22Rv1 (cell line): ENCODE data around the gene RAPGEF4.

Source experiments
- H3K27ac ChIP-seq: fragments of 450-650 bp; 2 replicates; pipeline ENCODE4 v1.5.1; 2017
- ZFX ChIP-seq: fragments of 450-650 bp; IDR thresholded peaks from 2 replicates; pipeline ENCODE4 v1.6.1; 2017; ENCODE audit warnings: antibody characterized with exemption, borderline replicate concordance
- TF ChIP-seq, protein P1 (sequence below): fragments of 450-650 bp; IDR thresholded peaks from 2 replicates; pipeline ENCODE4 v1.5.1; 2017; ENCODE audit warnings: mild to moderate bottlenecking

The RAPGEF4 gene

DNA sequence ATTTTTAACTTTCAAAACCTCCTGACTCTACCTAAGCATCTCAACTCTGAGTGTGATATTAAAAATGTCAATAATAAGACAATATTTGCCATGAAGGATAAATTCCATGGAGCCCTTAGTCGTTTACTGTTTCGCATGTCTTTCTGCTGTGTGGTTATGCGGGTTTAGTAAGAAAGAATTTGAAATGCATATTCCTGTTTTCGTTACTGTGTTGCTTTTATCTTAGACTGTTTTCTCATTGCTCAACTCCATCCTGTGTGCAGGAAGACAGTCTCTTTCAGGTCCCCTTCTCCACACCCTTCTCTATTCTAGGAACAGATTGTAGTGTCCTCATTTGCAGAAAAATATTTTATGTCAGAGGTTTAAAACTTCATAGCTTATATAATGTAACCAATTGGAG is 257.5 kb downstream of the RAPGEF4 start:
- TF ChIP-seq, protein P1, sequence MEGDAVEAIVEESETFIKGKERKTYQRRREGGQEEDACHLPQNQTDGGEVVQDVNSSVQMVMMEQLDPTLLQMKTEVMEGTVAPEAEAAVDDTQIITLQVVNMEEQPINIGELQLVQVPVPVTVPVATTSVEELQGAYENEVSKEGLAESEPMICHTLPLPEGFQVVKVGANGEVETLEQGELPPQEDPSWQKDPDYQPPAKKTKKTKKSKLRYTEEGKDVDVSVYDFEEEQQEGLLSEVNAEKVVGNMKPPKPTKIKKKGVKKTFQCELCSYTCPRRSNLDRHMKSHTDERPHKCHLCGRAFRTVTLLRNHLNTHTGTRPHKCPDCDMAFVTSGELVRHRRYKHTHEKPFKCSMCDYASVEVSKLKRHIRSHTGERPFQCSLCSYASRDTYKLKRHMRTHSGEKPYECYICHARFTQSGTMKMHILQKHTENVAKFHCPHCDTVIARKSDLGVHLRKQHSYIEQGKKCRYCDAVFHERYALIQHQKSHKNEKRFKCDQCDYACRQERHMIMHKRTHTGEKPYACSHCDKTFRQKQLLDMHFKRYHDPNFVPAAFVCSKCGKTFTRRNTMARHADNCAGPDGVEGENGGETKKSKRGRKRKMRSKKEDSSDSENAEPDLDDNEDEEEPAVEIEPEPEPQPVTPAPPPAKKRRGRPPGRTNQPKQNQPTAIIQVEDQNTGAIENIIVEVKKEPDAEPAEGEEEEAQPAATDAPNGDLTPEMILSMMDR: no peak
- TF ChIP-seq ZFX: no peak
- H3K27ac ChIP-seq: no peak overlapping the region

DNA sequence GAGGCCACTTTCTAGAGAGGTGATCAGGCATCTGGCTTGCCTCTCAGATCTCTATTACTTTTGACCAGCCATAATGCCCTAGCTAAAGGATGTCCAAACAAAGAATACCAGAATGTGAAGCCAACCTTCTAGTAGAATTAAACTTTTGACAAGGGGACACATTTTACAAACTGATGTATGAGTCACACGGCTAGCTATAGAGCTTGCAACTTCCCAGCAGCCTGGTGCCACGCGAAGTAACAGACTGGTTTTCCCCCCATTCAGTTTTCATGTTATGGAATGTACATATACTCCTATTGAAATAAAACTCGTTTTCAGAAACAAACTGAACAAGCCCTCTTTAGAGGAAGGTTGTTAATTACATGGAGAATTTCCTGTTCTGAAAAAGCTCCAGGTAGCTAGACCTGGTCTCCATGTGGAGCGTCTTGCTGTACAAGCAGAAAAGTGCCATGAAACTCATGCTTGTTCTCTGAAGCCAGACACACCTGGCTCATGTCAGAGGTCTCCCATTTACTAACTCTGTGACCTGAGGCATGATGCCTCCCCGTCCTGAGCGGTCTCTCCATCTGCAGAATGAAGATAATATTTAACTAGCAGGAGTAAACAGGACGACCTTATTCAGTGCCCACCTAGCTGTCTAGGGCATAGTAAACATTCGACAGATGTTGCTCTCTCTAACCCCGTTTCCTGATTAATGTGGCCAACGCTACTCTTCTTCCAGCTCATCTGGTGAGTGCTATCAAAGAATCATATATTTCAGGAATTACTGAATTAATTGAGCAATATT is 258.5 kb downstream of the RAPGEF4 start:
- no peak overlapping the region for H3K27ac ChIP-seq
- TF ChIP-seq ZFX: no peak
- TF ChIP-seq, protein P1: no peak

DNA sequence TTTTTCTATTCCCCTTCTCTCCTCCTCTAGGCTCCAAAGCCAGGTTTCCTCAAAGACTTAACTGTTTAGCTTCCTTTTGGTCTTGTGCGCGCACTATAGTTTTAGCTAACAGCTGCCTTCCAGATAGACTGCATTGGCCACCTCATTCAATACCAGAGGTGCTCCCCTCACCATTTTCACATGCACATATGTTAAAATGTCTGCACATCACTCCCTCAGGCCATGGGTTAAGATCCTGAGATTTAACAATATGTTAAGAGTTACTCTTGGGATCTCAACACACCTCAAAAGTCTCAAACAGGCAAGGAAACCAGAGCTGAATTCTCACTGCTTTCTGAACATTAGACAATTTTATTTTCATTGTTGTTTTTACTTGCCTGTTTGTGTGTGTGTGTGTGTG is 259.2 kb downstream of the RAPGEF4 start:
- TF ChIP-seq ZFX: no peak
- TF ChIP-seq, protein P1: no peak
- no peak overlapping the region for H3K27ac ChIP-seq

DNA sequence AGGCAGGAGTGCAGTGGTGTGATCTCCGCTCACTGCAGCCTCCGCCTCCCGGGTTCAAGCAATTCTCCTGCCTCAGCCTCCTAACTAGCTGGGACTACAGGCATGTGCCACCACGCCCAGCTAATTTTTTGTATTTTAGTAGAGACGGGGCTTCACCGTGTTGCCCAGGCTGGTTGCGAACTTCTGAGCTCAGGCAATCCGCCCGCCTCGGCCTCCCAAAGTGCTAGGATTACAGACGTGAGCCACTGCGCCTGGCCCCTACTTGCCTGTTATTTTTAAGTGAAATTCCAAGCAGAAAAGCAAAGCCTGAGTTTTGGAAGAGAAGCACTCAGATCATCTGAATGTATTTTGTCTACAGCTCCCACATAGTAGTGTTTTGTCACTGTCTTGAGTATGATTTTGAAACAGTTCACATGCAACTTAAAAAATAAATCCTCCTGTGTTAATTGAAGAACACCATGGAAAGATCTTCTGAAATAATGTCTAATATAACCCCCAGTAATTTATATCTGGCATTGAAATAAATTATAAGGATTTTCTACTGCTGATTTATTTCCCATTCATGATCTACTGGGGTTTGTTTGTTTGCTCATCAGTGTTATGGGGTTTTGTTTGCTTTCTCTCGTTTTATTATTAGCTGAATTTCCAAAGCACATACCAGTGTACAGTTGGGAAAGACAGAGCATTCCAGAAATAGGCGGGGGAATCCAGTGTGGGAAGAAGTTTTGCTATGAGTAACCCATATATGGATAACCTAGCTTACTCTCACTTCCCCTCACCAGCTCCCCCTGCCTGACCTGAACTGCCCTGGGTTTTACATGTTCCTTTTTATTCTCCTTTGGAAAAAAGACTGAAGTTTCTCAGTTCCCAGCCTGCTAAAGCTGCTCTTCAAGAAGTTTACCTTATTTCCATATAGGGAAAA is 259.9 kb downstream of the RAPGEF4 start:
- no peak overlapping the region for H3K27ac ChIP-seq
- TF ChIP-seq, protein P1: no peak
- no peak for TF ChIP-seq ZFX

DNA sequence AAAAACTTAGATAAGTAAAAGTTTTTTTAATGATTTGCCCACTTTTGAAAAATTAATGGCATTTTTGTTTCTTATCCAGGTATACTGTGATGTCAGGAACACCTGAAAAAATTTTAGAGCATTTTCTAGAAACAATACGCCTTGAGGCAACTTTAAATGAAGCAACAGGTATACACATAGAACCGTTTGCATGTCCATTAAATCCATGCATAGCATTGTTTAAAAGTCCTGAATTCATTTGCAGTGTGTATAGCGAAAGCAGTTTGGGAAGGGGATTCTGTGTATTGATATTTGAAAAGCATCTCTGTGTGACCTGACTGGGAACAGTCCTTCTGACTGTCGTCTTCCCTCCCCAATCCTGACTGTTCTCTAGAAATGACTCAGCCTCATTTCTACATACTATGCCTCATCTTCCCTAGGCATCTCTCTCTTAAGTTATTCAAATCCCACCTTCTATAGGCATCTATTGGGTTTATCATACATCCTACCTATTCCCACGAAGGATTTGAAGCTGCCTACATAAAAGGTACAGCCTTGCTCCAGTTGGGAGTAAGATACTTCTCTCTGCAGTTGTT is 260.8 kb downstream of the RAPGEF4 start:
- H3K27ac ChIP-seq: no peak overlapping the region

DNA sequence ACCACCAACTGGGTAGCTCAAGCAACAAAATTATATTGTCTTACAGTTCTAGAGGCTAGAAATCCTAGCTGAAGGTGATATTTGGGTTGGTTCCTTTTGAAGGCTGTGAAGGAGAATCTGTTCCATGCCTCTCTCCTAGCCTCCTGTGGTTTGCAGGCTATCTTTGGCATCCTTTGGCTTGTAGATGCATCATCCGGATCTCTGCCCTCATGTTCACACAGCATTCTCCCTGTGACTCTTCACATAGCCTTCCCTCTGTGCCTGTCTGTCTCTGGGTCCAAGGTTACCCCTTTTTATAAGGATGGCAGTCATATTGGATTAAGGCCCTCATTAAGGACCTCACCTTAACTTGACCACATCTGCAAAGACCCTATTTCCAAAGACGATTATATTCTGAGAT is 261.4 kb downstream of the RAPGEF4 start:
- H3K27ac ChIP-seq: no peak overlapping the region
- TF ChIP-seq ZFX: no peak
- TF ChIP-seq, protein P1: no peak

More for the DNA sequence above, 260.8 kb downstream of the RAPGEF4 start:
- TF ChIP-seq, protein P1: no peak
- TF ChIP-seq ZFX: no peak
